Activated naive CD4-positive, alpha-beta T cell treated with anti-CD3 and anti-CD28 coated beads, Interleukin-2, amount 10 ng/mL, durations not matched to agents 7 days and 5 days (primary cell): Measurements from ENCODE around the gene UBASH3B.

ENCODE experiments used
- CTCF ChIA-PET: fragments of 350-600 bp; sonication (Branson Sonifier 250); formaldehyde crosslinking; loops from one replicate; lab custom pipeline; 2021; ENCODE audit warnings: antibody characterized with exemption; lab: Charles Lee
- DNase-seq: peaks from one replicate; pipeline ENCODE4 v3.0.0-alpha.2; 2020
- H3K27ac Mint-ChIP-seq: one replicate; pipeline ENCODE4 v1.8.0; 2021; ENCODE audit warnings: mild to moderate bottlenecking, moderate library complexity, mixed read lengths
- H3K27me3 Mint-ChIP-seq: one replicate; pipeline ENCODE4 v1.8.0; 2021; ENCODE audit warnings: mild to moderate bottlenecking, mixed read lengths
- H3K36me3 Mint-ChIP-seq: one replicate; pipeline ENCODE4 v1.8.0; 2021; ENCODE audit warnings: mixed read lengths
- H3K4me1 Mint-ChIP-seq: one replicate; pipeline ENCODE4 v1.8.0; 2021; ENCODE audit warnings: mixed read lengths
- H3K4me3 Mint-ChIP-seq: one replicate; pipeline ENCODE4 v1.8.0; 2021; ENCODE audit warnings: mild to moderate bottlenecking, moderate library complexity, mixed read lengths
- H3K9me3 Mint-ChIP-seq: one replicate; pipeline ENCODE4 v1.8.0; 2021; ENCODE audit warnings: mixed read lengths

Gene UBASH3B

GRCh38 chr11:122743097-122743741 lies 87.7 kb downstream of the UBASH3B start:
- H3K27ac Mint-ChIP-seq: no peak overlapping the region
- H3K4me3 Mint-ChIP-seq: no peak overlapping the region
- CTCF ChIA-PET: interaction anchor here (1.7 to 5.6 kb wide), 2 partner anchors 12 to 16 kb away, joined by 6 to 43 read pairs; no protein-coding TSS in a partner anchor

GRCh38 chr11:122743949-122744348 lies 88.4 kb downstream of the UBASH3B start:
- no peaks in the 10 kb centered on the region for H3K9me3 Mint-ChIP-seq
- H3K27me3 Mint-ChIP-seq: peaks cover 9% of the 10 kb centered on the region
- H3K27ac Mint-ChIP-seq: no peak overlapping the region
- CTCF ChIA-PET: interaction anchor here (0.6 to 5.6 kb wide), 4 partner anchors 11 to 87 kb away, joined by 3 to 43 read pairs (median 4); no protein-coding TSS in a partner anchor
- DNase-seq: peak; percentile 83
- H3K4me1 Mint-ChIP-seq: peaks cover 12% of the 10 kb centered on the region
- H3K36me3 Mint-ChIP-seq: peaks cover 7% of the 10 kb centered on the region
- H3K4me3 Mint-ChIP-seq: no peak overlapping the region

More at GRCh38 chr11:122743097-122743741, 87.7 kb downstream of the UBASH3B start:
- no peak for DNase-seq
- Mint-ChIP-seq H3K36me3 (peaks cover 7% of the 10 kb centered on the region), H3K4me1 (peaks cover 5% of the 10 kb centered on the region), H3K27me3 (peaks cover 9% of the 10 kb centered on the region), H3K9me3 (no peaks in the 10 kb centered on the region)

- peaks cover 9% of the 10 kb centered on the region for H3K27me3 Mint-ChIP-seq
- H3K36me3 Mint-ChIP-seq: peaks cover 7% of the 10 kb centered on the region
- CTCF ChIA-PET: interaction anchor here (0.6 to 5.6 kb wide), 6 partner anchors 11 to 113 kb away, joined by 3 to 43 read pairs (median 4); no protein-coding TSS in a partner anchor
- no peak overlapping the region for H3K4me3 Mint-ChIP-seq
- peaks cover 16% of the 10 kb centered on the region for H3K4me1 Mint-ChIP-seq
- H3K9me3 Mint-ChIP-seq: no peaks in the 10 kb centered on the region
- DNase-seq: no peak
- no peak overlapping the region for H3K27ac Mint-ChIP-seq
Measured at GRCh38 chr11:122744357-122744756, 88.8 kb downstream of the UBASH3B start.

- H3K36me3 Mint-ChIP-seq: peaks cover 7% of the 10 kb centered on the region
- DNase-seq: no peak
- H3K27me3 Mint-ChIP-seq: peaks cover 9% of the 10 kb centered on the region
- no peak overlapping the region for H3K4me3 Mint-ChIP-seq
- H3K4me1 Mint-ChIP-seq: peaks cover 21% of the 10 kb centered on the region
- CTCF ChIA-PET: interaction anchor here (0.6 to 5.6 kb wide), 6 partner anchors 10 to 116 kb away, joined by 3 to 43 read pairs (median 4); no protein-coding TSS in a partner anchor
- no peak overlapping the region for H3K27ac Mint-ChIP-seq
- no peaks in the 10 kb centered on the region for H3K9me3 Mint-ChIP-seq
Measured at GRCh38 chr11:122745111-122745510, 89.6 kb downstream of the UBASH3B start.

- CTCF ChIA-PET: interaction anchor here (1.0 to 5.6 kb wide), 5 partner anchors 9 to 117 kb away, joined by 3 to 43 read pairs (median 4); no protein-coding TSS in a partner anchor
- peaks cover 10% of the 10 kb centered on the region for H3K27me3 Mint-ChIP-seq
- no peaks in the 10 kb centered on the region for H3K9me3 Mint-ChIP-seq
- H3K4me3 Mint-ChIP-seq: no peak overlapping the region
- H3K4me1 Mint-ChIP-seq: peaks cover 25% of the 10 kb centered on the region
- H3K27ac Mint-ChIP-seq: peak overlapping the region; percentile 86
- H3K36me3 Mint-ChIP-seq: peaks cover 7% of the 10 kb centered on the region
- peak; percentile 47 for DNase-seq
Measured at GRCh38 chr11:122746050-122746478, 90.5 kb downstream of the UBASH3B start.

- no peaks in the 10 kb centered on the region for H3K9me3 Mint-ChIP-seq
- H3K36me3 Mint-ChIP-seq: peaks cover 7% of the 10 kb centered on the region
- peak overlapping the region; percentile 86 for H3K27ac Mint-ChIP-seq
- H3K4me1 Mint-ChIP-seq: peaks cover 28% of the 10 kb centered on the region
- CTCF ChIA-PET: interaction anchor here (0.5 to 5.6 kb wide), 6 partner anchors 8 to 90 kb away, joined by 3 to 43 read pairs (median 6); partner anchors contain the start of gene UBASH3B
- no peak overlapping the region for H3K4me3 Mint-ChIP-seq
- DNase-seq: no peak
- H3K27me3 Mint-ChIP-seq: peaks cover 10% of the 10 kb centered on the region
Measured at GRCh38 chr11:122746611-122747244, 91.2 kb downstream of the UBASH3B start.

GRCh38 chr11:122747351-122747781 lies 91.8 kb downstream of the UBASH3B start:
- CTCF ChIA-PET: interaction anchor here (0.6 to 5.6 kb wide), 10 partner anchors 8 to 91 kb away, joined by 3 to 43 read pairs (median 6); partner anchors contain the start of gene UBASH3B
- Mint-ChIP-seq H3K27me3 (peaks cover 6% of the 10 kb centered on the region), H3K36me3 (peaks cover 7% of the 10 kb centered on the region), H3K9me3 (no peaks in the 10 kb centered on the region), H3K27ac (no peak overlapping the region), H3K4me3 (no peak overlapping the region), H3K4me1 (peaks cover 31% of the 10 kb centered on the region)
- DNase-seq: no peak

GRCh38 chr11:122749005-122749687 lies 93.6 kb downstream of the UBASH3B start:
- peaks cover 7% of the 10 kb centered on the region for H3K36me3 Mint-ChIP-seq
- H3K4me1 Mint-ChIP-seq: peaks cover 31% of the 10 kb centered on the region
- CTCF ChIA-PET: interaction anchor here (0.9 to 3.0 kb wide), 7 partner anchors 10 to 104 kb away, joined by 3 to 11 read pairs (median 6); partner anchors contain the start of gene UBASH3B
- H3K27ac Mint-ChIP-seq: no peak overlapping the region
- H3K27me3 Mint-ChIP-seq: peaks cover 6% of the 10 kb centered on the region
- no peaks in the 10 kb centered on the region for H3K9me3 Mint-ChIP-seq
- H3K4me3 Mint-ChIP-seq: no peak overlapping the region
- DNase-seq: peak; percentile 64

- DNase-seq: peak; percentile 33
- Mint-ChIP-seq H3K36me3 (peaks cover 8% of the 10 kb centered on the region), H3K4me1 (peaks cover 38% of the 10 kb centered on the region), H3K9me3 (no peaks in the 10 kb centered on the region), H3K27me3 (peaks cover 10% of the 10 kb centered on the region), H3K4me3 (no peak overlapping the region), H3K27ac (no peak overlapping the region)
- CTCF ChIA-PET: interaction anchor here (1.6 kb wide), 1 partner anchor 82 kb away, joined by 3 read pairs; no protein-coding TSS in a partner anchor
Measured at GRCh38 chr11:122750049-122750448, 94.5 kb downstream of the UBASH3B start.

- Mint-ChIP-seq H3K4me1 (peaks cover 50% of the 10 kb centered on the region), H3K4me3 (no peak overlapping the region), H3K9me3 (no peaks in the 10 kb centered on the region), H3K27ac (no peak overlapping the region), H3K27me3 (peaks cover 10% of the 10 kb centered on the region), H3K36me3 (peaks cover 4% of the 10 kb centered on the region)
- CTCF ChIA-PET: interaction anchor here (0.8 to 2.6 kb wide), 6 partner anchors 26 to 123 kb away, joined by 3 to 11 read pairs (median 6); partner anchors contain the start of gene UBASH3B
- no peak for DNase-seq
Measured at GRCh38 chr11:122751292-122752070, 96.0 kb downstream of the UBASH3B start.

- Mint-ChIP-seq H3K9me3 (no peaks in the 10 kb centered on the region), H3K4me3 (no peak overlapping the region), H3K27me3 (peaks cover 7% of the 10 kb centered on the region), H3K4me1 (peaks cover 43% of the 10 kb centered on the region), H3K27ac (no peak overlapping the region), H3K36me3 (peaks cover 2% of the 10 kb centered on the region)
- DNase-seq: no peak
- CTCF ChIA-PET: interaction anchor here (0.9 to 7.3 kb wide), 21 partner anchors 9 to 174 kb away, joined by 3 to 97 read pairs (median 11); partner anchors contain the start of gene UBASH3B
Measured at GRCh38 chr11:122754028-122754427, 98.5 kb downstream of the UBASH3B start.

GRCh38 chr11:122754553-122755322 lies 99.2 kb downstream of the UBASH3B start:
- Mint-ChIP-seq H3K9me3 (no peaks in the 10 kb centered on the region), H3K36me3 (peaks cover 2% of the 10 kb centered on the region), H3K4me3 (no peak overlapping the region), H3K27me3 (peaks cover 7% of the 10 kb centered on the region), H3K4me1 (peaks cover 39% of the 10 kb centered on the region), H3K27ac (no peak overlapping the region)
- CTCF ChIA-PET: interaction anchor here (0.7 to 7.3 kb wide), 31 partner anchors 10 to 1214 kb away, joined by 3 to 97 read pairs (median 8); partner anchors contain the start of gene UBASH3B
- peak; percentile 50 for DNase-seq
